22Rv1 (cell line): ENCODE data around the gene OMA1.

Source experiments
- CTCF ChIP-seq: fragments of 450-650 bp; IDR thresholded peaks from 2 replicates; pipeline ENCODE4 v1.5.1; 2017; ENCODE audit warnings: mild to moderate bottlenecking
- ZFX ChIP-seq: fragments of 450-650 bp; IDR thresholded peaks from 2 replicates; pipeline ENCODE4 v1.6.1; 2017; ENCODE audit warnings: antibody characterized with exemption, borderline replicate concordance

GRCh38 chr1:58576325-58576726, 29.8 kb upstream of the OMA1 start:
- TF ChIP-seq CTCF (no peak), ZFX (no peak)
